CD4-positive, alpha-beta memory T cell (primary cell): ENCODE results near the gene TXLNB. TPM values are rescaled to one million over a fixed set of nuclear protein-coding genes. Genes with fewer than 3 reads are reported as not detected.

Experiments
- CTCF ChIA-PET: fragments of 350-600 bp; sonication (Branson Sonifier 250); formaldehyde crosslinking; loops from one replicate; lab custom pipeline; 2021; ENCODE audit warnings: inconsistent platforms; ENCODE audit not compliant: partially characterized antibody; lab: Charles Lee
- POLR2A ChIA-PET: fragments of 350-600 bp; sonication (Branson Sonifier 250); formaldehyde crosslinking; loops from one replicate; lab custom pipeline; 2021; ENCODE audit not compliant: partially characterized antibody; lab: Charles Lee
- DNase-seq, 5 donors: peaks; one replicate each; pipeline versions ENCODE4 v3.0.0 to v3.0.0-alpha.2; 2020 to 2022; ENCODE audit warnings: mixed read lengths in 1 of 5
- H3K27ac ChIP-seq: one replicate; pipeline ENCODE4 v1.7.0; 2013; ENCODE audit warnings: low read depth, low read length
- H3K27me3 ChIP-seq: 2 replicates; pipeline ENCODE4 v1.7.0; 2013; ENCODE audit warnings: mild to moderate bottlenecking, low read length, moderate library complexity; ENCODE audit not compliant: insufficient read depth
- H3K36me3 ChIP-seq: 2 replicates; pipeline ENCODE4 v1.7.0; 2013; ENCODE audit warnings: mild to moderate bottlenecking, low read length, moderate library complexity; ENCODE audit not compliant: insufficient read depth
- H3K4me1 ChIP-seq: 2 replicates; pipeline ENCODE4 v1.7.0; 2013; ENCODE audit warnings: mild to moderate bottlenecking, low read length, moderate library complexity; ENCODE audit not compliant: insufficient read depth
- H3K4me3 ChIP-seq, 2 donors: one replicate each; pipeline ENCODE4 v1.7.0; 2013; ENCODE audit warnings: low read length in 2 of 2, mild to moderate bottlenecking in 1 of 2
- H3K9me3 ChIP-seq, 2 donors: one replicate each; pipeline ENCODE4 v1.7.0; 2013; ENCODE audit warnings: low read length in 2 of 2, control low read depth in 1 of 2; ENCODE audit not compliant: control insufficient read depth in 1 of 2
- H3K27ac Mint-ChIP-seq, 7 donors: one replicate each; pipeline ENCODE4 v1.8.0; 2020 to 2021; ENCODE audit warnings: mixed read lengths in 7 of 7, mild to moderate bottlenecking in 6 of 7, inconsistent platforms in 3 of 7, moderate library complexity in 3 of 7
- H3K27me3 Mint-ChIP-seq, 2 donors: one replicate each; pipeline ENCODE4 v1.8.0; 2020 to 2021; ENCODE audit warnings: mixed read lengths in 2 of 2
- H3K36me3 Mint-ChIP-seq, 2 donors: one replicate each; pipeline ENCODE4 v1.8.0; 2020 to 2021; ENCODE audit warnings: mixed read lengths in 2 of 2, inconsistent platforms in 1 of 2, mild to moderate bottlenecking in 1 of 2
- H3K4me1 Mint-ChIP-seq, 4 donors: one replicate each; pipeline ENCODE4 v1.8.0; 2020 to 2021; ENCODE audit warnings: mixed read lengths in 4 of 4, mild to moderate bottlenecking in 1 of 4
- H3K4me3 Mint-ChIP-seq, 8 donors: one replicate each; pipeline ENCODE4 v1.8.0; 2020 to 2021; ENCODE audit warnings: mixed read lengths in 8 of 8, mild to moderate bottlenecking in 7 of 8, moderate library complexity in 6 of 8, inconsistent platforms in 3 of 8
- H3K9me3 Mint-ChIP-seq, 8 donors: one replicate each; pipeline ENCODE4 v1.8.0; 2020 to 2021; ENCODE audit warnings: mixed read lengths in 8 of 8, mild to moderate bottlenecking in 5 of 8, inconsistent platforms in 3 of 8, moderate library complexity in 1 of 8
- intact Hi-C: fragments of 100-400 bp; cut with micrococcal nuclease; formaldehyde crosslinking; loops from one replicate; pipeline ENCODE4 v1.15.1; 2023
- polyA plus RNA-seq, 2 donors: library from polyadenylated mRNA; unstranded; fragments of 300-500 nt; fragmentation: Illumina TruSeq; gene quantifications; one replicate each; pipeline ENCODE4 v1.2.3, GENCODE V29; 2021
- total RNA-seq, 2 experiments: library from RNA; stranded (reverse); gene quantifications; one replicate each; pipeline ENCODE4 v1.2.3, GENCODE V29; 2021

TXLNB gene
- total and polyA plus RNA-seq, 4 experiments from 2014 or later, result 0.78 to 1.6 (median 1.4) TPM; not detected in 1

- H3K27me3 Mint-ChIP-seq, result no peaks in the 10 kb centered on the region
- ChIA-PET CTCF (no interaction called here), POLR2A (interaction anchor here (0.9 to 1.7 kb wide), 3 partner anchors 10 to 177 kb away, joined by 3 to 4 read pairs (median 3); partner anchors contain the start of gene TXLNB)
- Histone ChIP-seq H3K4me3 (no peak overlapping the region), H3K4me1 (no peaks in the 10 kb centered on the region), H3K9me3 (no peaks in the 10 kb centered on the region), H3K27me3 (no peaks in the 10 kb centered on the region), H3K36me3 (no peaks in the 10 kb centered on the region), H3K27ac (no peak overlapping the region)
- H3K9me3 Mint-ChIP-seq, result peaks cover 0 to 3% (median under 1%) of the 10 kb centered on the region in 8 donors
- DNase-seq, result no peak
- intact Hi-C loops, result no loop called here
- no peak overlapping the region for H3K27ac Mint-ChIP-seq
- no peaks in the 10 kb centered on the region for H3K36me3 Mint-ChIP-seq
- peaks cover 7 to 15% (median 11%) of the 10 kb centered on the region in 4 donors for H3K4me1 Mint-ChIP-seq
- no peak overlapping the region for H3K4me3 Mint-ChIP-seq
Measured at GRCh38 chr6:139313784-139314545, 22.2 kb upstream of the TXLNB start.

GRCh38 chr6:139313229-139313628, 21.4 kb upstream of the TXLNB start:
- H3K9me3 Mint-ChIP-seq, result peaks cover 0 to 2% (median 0%) of the 10 kb centered on the region in 8 donors
- intact Hi-C loops, result no loop called here
- peaks cover 4 to 15% (median 8%) of the 10 kb centered on the region in 4 donors for H3K4me1 Mint-ChIP-seq
- H3K36me3 Mint-ChIP-seq, result no peaks in the 10 kb centered on the region
- H3K27ac ChIP-seq, result no peak overlapping the region
- no peak overlapping the region for H3K4me3 Mint-ChIP-seq
- ChIA-PET POLR2A (interaction anchor here (1.1 to 1.7 kb wide), 2 partner anchors 11 to 21 kb away, joined by 3 to 4 read pairs; partner anchors contain the start of gene TXLNB), CTCF (no interaction called here)
- no peaks in the 10 kb centered on the region for H3K36me3 ChIP-seq
- no peak for DNase-seq
- no peak overlapping the region for H3K4me3 ChIP-seq
- H3K9me3 ChIP-seq, result no peaks in the 10 kb centered on the region
- no peaks in the 10 kb centered on the region for H3K4me1 ChIP-seq
- peak overlapping the region in 2 of 7 donors; percentile 15 to 55 for H3K27ac Mint-ChIP-seq
- no peaks in the 10 kb centered on the region for H3K27me3 Mint-ChIP-seq
- no peaks in the 10 kb centered on the region for H3K27me3 ChIP-seq

GRCh38 chr6:139311831-139312230, 20.0 kb upstream of the TXLNB start:
- Mint-ChIP-seq H3K36me3 (no peaks in the 10 kb centered on the region), H3K27ac (no peak overlapping the region), H3K27me3 (no peaks in the 10 kb centered on the region), H3K9me3 (no peaks in the 10 kb centered on the region), H3K4me1 (peaks cover 4 to 15% (median 8%) of the 10 kb centered on the region in 4 donors), H3K4me3 (no peak overlapping the region)
- H3K9me3 ChIP-seq, result no peaks in the 10 kb centered on the region
- no peaks in the 10 kb centered on the region for H3K36me3 ChIP-seq
- H3K4me1 ChIP-seq, result no peaks in the 10 kb centered on the region
- DNase-seq, result no peak
- no peak overlapping the region for H3K27ac ChIP-seq
- POLR2A ChIA-PET, result interaction anchor here (2.3 kb wide), 1 partner anchor 20 kb away, joined by 6 read pairs; the partner anchor contains the start of gene TXLNB
- CTCF ChIA-PET, result interaction anchor here (1.4 kb wide), 1 partner anchor 93 kb away, joined by 4 read pairs; no protein-coding TSS in a partner anchor
- H3K27me3 ChIP-seq, result no peaks in the 10 kb centered on the region
- intact Hi-C loops, result no loop called here
- H3K4me3 ChIP-seq, result no peak overlapping the region

- ChIA-PET CTCF (no interaction called here), POLR2A (no interaction called here)
- no peak for DNase-seq
- Mint-ChIP-seq H3K27ac (no peak overlapping the region), H3K9me3 (no peaks in the 10 kb centered on the region), H3K4me1 (peaks cover 3 to 9% (median 7%) of the 10 kb centered on the region in 4 donors), H3K4me3 (no peak overlapping the region), H3K36me3 (no peaks in the 10 kb centered on the region), H3K27me3 (no peaks in the 10 kb centered on the region)
- H3K27me3 ChIP-seq, result no peaks in the 10 kb centered on the region
- H3K27ac ChIP-seq, result no peak overlapping the region
- H3K9me3 ChIP-seq, result no peaks in the 10 kb centered on the region
- H3K4me3 ChIP-seq, result no peak overlapping the region
- intact Hi-C loops, result no loop called here
- no peaks in the 10 kb centered on the region for H3K4me1 ChIP-seq
- H3K36me3 ChIP-seq, result no peaks in the 10 kb centered on the region
Measured at GRCh38 chr6:139308936-139309603, 17.3 kb upstream of the TXLNB start.

GRCh38 chr6:139308286-139308916, 16.6 kb upstream of the TXLNB start:
- Mint-ChIP-seq H3K27me3 (no peaks in the 10 kb centered on the region), H3K4me3 (no peak overlapping the region), H3K4me1 (peaks cover 3 to 9% (median 7%) of the 10 kb centered on the region in 4 donors), H3K36me3 (no peaks in the 10 kb centered on the region), H3K27ac (no peak overlapping the region), H3K9me3 (no peaks in the 10 kb centered on the region)
- no peaks in the 10 kb centered on the region for H3K36me3 ChIP-seq
- no peaks in the 10 kb centered on the region for H3K27me3 ChIP-seq
- H3K4me3 ChIP-seq, result no peak overlapping the region
- no peaks in the 10 kb centered on the region for H3K4me1 ChIP-seq
- H3K9me3 ChIP-seq, result no peaks in the 10 kb centered on the region
- no peak for DNase-seq
- POLR2A ChIA-PET, result no interaction called here
- intact Hi-C loops, result no loop called here
- CTCF ChIA-PET, result no interaction called here
- no peak overlapping the region for H3K27ac ChIP-seq

GRCh38 chr6:139306291-139306981, 14.6 kb upstream of the TXLNB start:
- ChIA-PET CTCF (interaction anchor here (1.4 kb wide), 1 partner anchor 9 kb away, joined by 3 read pairs; no protein-coding TSS in a partner anchor), POLR2A (interaction anchor here (1.0 to 1.5 kb wide), 2 partner anchors 16 to 69 kb away, joined by 3 to 4 read pairs; partner anchors contain the start of gene CITED2)
- intact Hi-C loops, result no loop called here
- Histone ChIP-seq H3K36me3 (no peaks in the 10 kb centered on the region), H3K27ac (no peak overlapping the region), H3K27me3 (no peaks in the 10 kb centered on the region), H3K9me3 (no peaks in the 10 kb centered on the region), H3K4me1 (no peaks in the 10 kb centered on the region), H3K4me3 (no peak overlapping the region)
- DNase-seq, result no peak
- Mint-ChIP-seq H3K4me1 (peaks cover 3 to 5% (median 4%) of the 10 kb centered on the region in 4 donors), H3K27ac (no peak overlapping the region), H3K9me3 (no peaks in the 10 kb centered on the region), H3K27me3 (no peaks in the 10 kb centered on the region), H3K36me3 (no peaks in the 10 kb centered on the region), H3K4me3 (no peak overlapping the region)
